Thyroid gland (tissue), 4 donors: Measurements from ENCODE around the gene PADI6. TPM values are rescaled to one million over a fixed set of nuclear protein-coding genes. Genes with fewer than 3 reads are reported as not detected.
A peak's percentile ranks its signal among the peaks of the same experiment; 100 is the strongest.
"Not testable (repeated sequence)": the region's sequence is repeated elsewhere in the genome, so short reads cannot be mapped to it uniquely, and the experiment has no call there.

ENCODE experiments used
- DNase-seq, 2 donors: peaks; one replicate each; pipeline ENCODE4 v3.0.0-alpha.2; 2019
- H3K27ac ChIP-seq, 3 donors: fragments of 200-600 bp; sonication (generic); 1 replicate in 2 of 3; 2 replicates in 1 of 3; pipeline ENCODE4 v1.5.1; 2016 to 2019; ENCODE audit warnings: mild to moderate bottlenecking in 1 of 3, moderate library complexity in 1 of 3
- H3K27me3 ChIP-seq: fragments of 200-600 bp; sonication (generic); one replicate; pipeline ENCODE4 v1.5.1; 2019
- H3K36me3 ChIP-seq, 2 donors: fragments of 200-600 bp; sonication (generic); one replicate each; pipeline ENCODE4 v1.5.1; 2016 to 2019
- H3K4me1 ChIP-seq, 2 donors: fragments of 200-600 bp; sonication (generic); one replicate each; pipeline ENCODE4 v1.5.1; 2017 to 2019
- H3K4me3 ChIP-seq, 3 donors: fragments of 200-600 bp; sonication (generic); replicated peaks in 1 of 3; 1 replicate in 2 of 3; 2 replicates in 1 of 3; pipeline ENCODE4 v1.5.1; 2016; ENCODE audit warnings: mild to moderate bottlenecking in 1 of 3
- H3K9me3 ChIP-seq: fragments of 200-600 bp; sonication (generic); one replicate; pipeline ENCODE4 v1.5.1; 2017
- CTCF ChIP-seq, 6 experiments: fragments of 200-600 bp in 3 of 6; fragments of 450-650 bp in 3 of 6; sonication (generic) in 3 of 6; IDR thresholded peaks; one replicate each; pipeline ENCODE4 v1.5.1; 2016 to 2019; ENCODE audit warnings: antibody characterized with exemption in 6 of 6, mild to moderate bottlenecking in 2 of 6, inconsistent platforms in 1 of 6, moderate library complexity in 1 of 6
- POLR2A ChIP-seq, 2 donors: fragments of 450-650 bp; IDR thresholded peaks; one replicate each; pipeline ENCODE4 v1.6.1; 2017; ENCODE audit warnings: antibody characterized with exemption in 2 of 2, mild to moderate bottlenecking in 2 of 2, moderate library complexity in 1 of 2
- WGBS, 2 donors: methylation state at CpG; one replicate each; pipeline ENCODE4 v1.1.5; 2017; 5-methylcytosine and 5-hydroxymethylcytosine counted together
- intact Hi-C: fragments of 100-400 bp; cut with DNase I; formaldehyde crosslinking; loops from one replicate; pipeline ENCODE4 v1.15.1; 2023
- total RNA-seq, 4 donors: library from RNA; depleted of rRNA; stranded (reverse); fragments of >200 nt; gene quantifications; one replicate each; pipeline ENCODE4 v1.2.3, GENCODE V29; 2016

Gene PADI6
- total RNA-seq, 4 donors from 2014 or later, result not detected

- H3K36me3 ChIP-seq, result no peaks in the 10 kb centered on the region
- no peaks in the 10 kb centered on the region for H3K27me3 ChIP-seq
- no peak overlapping the region for H3K27ac ChIP-seq
- no peaks in the 10 kb centered on the region for H3K4me1 ChIP-seq
- H3K4me3 ChIP-seq, result no peak overlapping the region
- DNase-seq, result no peak
- no peak for TF ChIP-seq CTCF (IDR thresholded peaks at IDR 0.05)
- no peak for TF ChIP-seq POLR2A (IDR thresholded peaks at IDR 0.05)
- 76% methylated on average over 16 to 17 of the region's 17 CpGs for WGBS, 2 donors
- intact Hi-C loops, result no loop called here
- H3K9me3 ChIP-seq, result no peaks in the 10 kb centered on the region
These were observed 30.0 kb upstream of the PADI6 start for GRCh38 chr1:17342014-17342441.

- intact Hi-C loops, H3K4me1 ChIP-seq, H3K9me3 ChIP-seq, H3K27me3 ChIP-seq, DNase-seq, H3K4me3 ChIP-seq, H3K36me3 ChIP-seq, H3K27ac ChIP-seq: not testable (repeated sequence)
- WGBS, 2 donors, result 94 to 95% methylated on average over 5 of the region's 5 CpGs
These were observed 26.5 kb upstream of the PADI6 start for GRCh38 chr1:17345506-17345905.

- WGBS, 2 donors, result 80 to 85% methylated on average over 7 to 9 of the region's 9 CpGs
- DNase-seq, result no peak
- TF ChIP-seq CTCF (IDR thresholded peaks at IDR 0.05), result no peak
- TF ChIP-seq POLR2A (IDR thresholded peaks at IDR 0.05), result no peak
These were observed 25.8 kb upstream of the PADI6 start for GRCh38 chr1:17346046-17346789.

GRCh38 chr1:17347769-17348592 is 24.0 kb upstream of the PADI6 start:
- Histone ChIP-seq H3K27me3 (no peaks in the 10 kb centered on the region), H3K27ac (no peak overlapping the region), H3K9me3 (no peaks in the 10 kb centered on the region), H3K36me3 (no peaks in the 10 kb centered on the region), H3K4me1 (no peaks in the 10 kb centered on the region), H3K4me3 (no peak overlapping the region)
- WGBS, 2 donors, result 54 to 62% methylated on average over 18 to 19 of the region's 19 CpGs
- TF ChIP-seq CTCF (IDR thresholded peaks at IDR 0.05) (no peak), POLR2A (IDR thresholded peaks at IDR 0.05) (no peak)
- peak in 1 of 2 donors; percentile 14 for DNase-seq
- intact Hi-C loops, result no loop called here

More at GRCh38 chr1:17346046-17346789, 25.8 kb upstream of the PADI6 start:
- Histone ChIP-seq H3K36me3 (no peaks in the 10 kb centered on the region), H3K27ac (no peak overlapping the region), H3K4me1 (no peaks in the 10 kb centered on the region), H3K9me3 (no peaks in the 10 kb centered on the region), H3K4me3 (no peak overlapping the region), H3K27me3 (no peaks in the 10 kb centered on the region)
- intact Hi-C loops, result no loop called here

GRCh38 chr1:17348593-17349234 is 23.3 kb upstream of the PADI6 start:
- 62 to 63% methylated on average over 14 of the region's 14 CpGs for WGBS, 2 donors
- Histone ChIP-seq H3K4me3 (no peak overlapping the region), H3K27ac (no peak overlapping the region), H3K27me3 (no peaks in the 10 kb centered on the region), H3K4me1 (no peaks in the 10 kb centered on the region), H3K36me3 (no peaks in the 10 kb centered on the region), H3K9me3 (no peaks in the 10 kb centered on the region)
- TF ChIP-seq POLR2A (IDR thresholded peaks at IDR 0.05), result no peak
- no peak for TF ChIP-seq CTCF (IDR thresholded peaks at IDR 0.05)
- intact Hi-C loops, result no loop called here
- no peak for DNase-seq
